IPS-NIHi11 (cell line): ENCODE results near the gene UMAD1.
A peak's percentile ranks its signal among the peaks of the same experiment; 100 is the strongest.

Experiments used
- DNase-seq: peaks from one replicate; pipeline ENCODE4 v3.0.0; 2012; ENCODE audit warnings: mixed read lengths, low spot score

Gene UMAD1

GRCh38 chr7:7720750-7721621, 80.4 kb downstream of the UMAD1 start:
- no peak for DNase-seq

GRCh38 chr7:7731732-7732131, 91.2 kb downstream of the UMAD1 start:
- DNase-seq, result no peak

GRCh38 chr7:7732621-7733281, 92.2 kb downstream of the UMAD1 start:
- no peak for DNase-seq

- DNase-seq, result peak; percentile 22
Measured at GRCh38 chr7:7736671-7737070, 96.1 kb downstream of the UMAD1 start.

GRCh38 chr7:7737674-7738073, 97.1 kb downstream of the UMAD1 start:
- DNase-seq, result no peak

- no peak for DNase-seq
Measured at GRCh38 chr7:7738177-7738576, 97.6 kb downstream of the UMAD1 start.

GRCh38 chr7:7738622-7739021, 98.1 kb downstream of the UMAD1 start:
- no peak for DNase-seq

GRCh38 chr7:7739204-7740036, 98.9 kb downstream of the UMAD1 start:
- no peak for DNase-seq

GRCh38 chr7:7740037-7740355, 99.4 kb downstream of the UMAD1 start:
- no peak for DNase-seq

GRCh38 chr7:7742223-7742622, 101.7 kb downstream of the UMAD1 start:
- DNase-seq, result no peak

- DNase-seq, result no peak
Measured at GRCh38 chr7:7745258-7745657, 104.7 kb downstream of the UMAD1 start.

GRCh38 chr7:7745966-7746365, 105.4 kb downstream of the UMAD1 start:
- no peak for DNase-seq

GRCh38 chr7:7746458-7746857, 105.9 kb downstream of the UMAD1 start:
- no peak for DNase-seq

- no peak for DNase-seq
Measured at GRCh38 chr7:7750571-7751242, 110.2 kb downstream of the UMAD1 start.

- no peak for DNase-seq
Measured at GRCh38 chr7:7751243-7752092, 110.9 kb downstream of the UMAD1 start.

- no peak for DNase-seq
Measured at GRCh38 chr7:7756577-7756976, 116.0 kb downstream of the UMAD1 start.

GRCh38 chr7:7757576-7757975, 117.0 kb downstream of the UMAD1 start:
- no peak for DNase-seq

- no peak for DNase-seq
Measured at GRCh38 chr7:7761340-7761973, 120.9 kb downstream of the UMAD1 start.

GRCh38 chr7:7761974-7762779, 121.6 kb downstream of the UMAD1 start:
- no peak for DNase-seq
